HEK293 (cell line): Measurements from ENCODE around the gene KANK2.

ENCODE experiments used
- CTCF ChIP-seq: fragments of 450-650 bp; formaldehyde crosslinking; IDR thresholded peaks from 2 replicates; pipeline ENCODE4 v1.5.1; 2016; ENCODE audit warnings: missing biosample characterization, missing genetic modification characterization
- HOXA7 ChIP-seq: sonication (generic); formaldehyde crosslinking; IDR thresholded peaks from 2 replicates; pipeline ENCODE4 v1.8.1; 2022; ENCODE audit warnings: missing genetic modification reagents, borderline replicate concordance
- MEIS1 ChIP-seq: sonication (generic); formaldehyde crosslinking; IDR thresholded peaks from 2 replicates; pipeline ENCODE4 v1.8.1; 2022; ENCODE audit warnings: missing genetic modification reagents, mild to moderate bottlenecking, borderline replicate concordance
- TSHZ1 ChIP-seq: fragments of 450-650 bp; formaldehyde crosslinking; IDR thresholded peaks from 2 replicates; pipeline ENCODE4 v1.5.1; 2016; ENCODE audit warnings: missing biosample characterization, missing genetic modification characterization, borderline replicate concordance
- ZBTB7A ChIP-seq: fragments of 450-650 bp; formaldehyde crosslinking; IDR thresholded peaks from 2 replicates; pipeline ENCODE4 v1.5.1; 2016; ENCODE audit warnings: low read depth, missing biosample characterization, missing genetic modification characterization
- ZNF2 ChIP-seq: fragments of 450-650 bp; formaldehyde crosslinking; IDR thresholded peaks from 2 replicates; pipeline ENCODE4 v1.5.1; 2016; ENCODE audit warnings: missing biosample characterization, missing genetic modification characterization
- ZNF664 ChIP-seq: fragments of 450-650 bp; formaldehyde crosslinking; IDR thresholded peaks from 2 replicates; pipeline ENCODE4 v1.5.1; 2016; ENCODE audit warnings: missing biosample characterization, missing genetic modification characterization
- ZSCAN18 ChIP-seq: fragments of 450-650 bp; formaldehyde crosslinking; IDR thresholded peaks from 2 replicates; pipeline ENCODE4 v1.5.1; 2016; ENCODE audit warnings: missing biosample characterization, missing genetic modification characterization

GRCh38 chr19:11204943-11205349 is 7.6 kb upstream of the KANK2 start:
- TF ChIP-seq MEIS1 (CRISPR knock-in tag) (no peak), ZSCAN18 (tag by site-specific recombination) (no peak), CTCF (no peak), ZBTB7A (tag by site-specific recombination) (no peak), ZNF2 (tag by site-specific recombination) (no peak), TSHZ1 (no peak), ZNF664 (tag by site-specific recombination) (no peak), HOXA7 (CRISPR knock-in tag) (no peak)
